Activated CD8-positive, alpha-beta memory T cell treated with anti-CD3 and anti-CD28 coated beads for 48 hours (primary cell): ENCODE data around the gene CERCAM.
A peak's percentile ranks its signal among the peaks of the same experiment; 100 is the strongest.

Experiments
- DNase-seq, 3 experiments: peaks; one replicate each; pipeline ENCODE4 v3.0.0-alpha.2; 2020; ENCODE audit warnings: low read depth in 2 of 3, low spot score in 2 of 3

Gene CERCAM

GRCh38 chr9:128454991-128455390, 34.3 kb downstream of the CERCAM start:
- DNase-seq: no peak

- DNase-seq: peak; percentile 90 to 96 (median 96)
These were observed 35.4 kb downstream of the CERCAM start, which contains the start of gene ODF2 for GRCh38 chr9:128455849-128456612. Gene ODF2 (plus strand): TSS chr9:128456006. CDS start chr9:128456092, 86 bp downstream.

GRCh38 chr9:128456613-128457061, 36.0 kb downstream of the CERCAM start:
- DNase-seq: peak in 2 of 3 experiments; percentile 49 to 60

GRCh38 chr9:128457207-128457606, 36.5 kb downstream of the CERCAM start:
- no peak for DNase-seq

GRCh38 chr9:128459011-128459410, 38.4 kb downstream of the CERCAM start:
- no peak for DNase-seq

GRCh38 chr9:128469070-128469469, 48.4 kb downstream of the CERCAM start:
- no peak for DNase-seq

GRCh38 chr9:128470560-128470959, 49.9 kb downstream of the CERCAM start:
- DNase-seq: no peak

GRCh38 chr9:128473104-128473503, 52.4 kb downstream of the CERCAM start:
- no peak for DNase-seq

GRCh38 chr9:128475867-128476266, 55.2 kb downstream of the CERCAM start:
- DNase-seq: no peak

GRCh38 chr9:128479262-128479661, 58.6 kb downstream of the CERCAM start:
- DNase-seq: no peak

- DNase-seq: no peak
These were observed 60.9 kb downstream of the CERCAM start for GRCh38 chr9:128481561-128481960.

GRCh38 chr9:128482186-128482585, 61.5 kb downstream of the CERCAM start:
- no peak for DNase-seq

GRCh38 chr9:128484686-128485413, 64.2 kb downstream of the CERCAM start:
- no peak for DNase-seq

GRCh38 chr9:128485414-128485855, 64.8 kb downstream of the CERCAM start:
- no peak for DNase-seq

GRCh38 chr9:128486201-128486600, 65.5 kb downstream of the CERCAM start:
- DNase-seq: no peak
